ENCODE measurements around the gene LRBA.

The LRBA gene

DNA sequence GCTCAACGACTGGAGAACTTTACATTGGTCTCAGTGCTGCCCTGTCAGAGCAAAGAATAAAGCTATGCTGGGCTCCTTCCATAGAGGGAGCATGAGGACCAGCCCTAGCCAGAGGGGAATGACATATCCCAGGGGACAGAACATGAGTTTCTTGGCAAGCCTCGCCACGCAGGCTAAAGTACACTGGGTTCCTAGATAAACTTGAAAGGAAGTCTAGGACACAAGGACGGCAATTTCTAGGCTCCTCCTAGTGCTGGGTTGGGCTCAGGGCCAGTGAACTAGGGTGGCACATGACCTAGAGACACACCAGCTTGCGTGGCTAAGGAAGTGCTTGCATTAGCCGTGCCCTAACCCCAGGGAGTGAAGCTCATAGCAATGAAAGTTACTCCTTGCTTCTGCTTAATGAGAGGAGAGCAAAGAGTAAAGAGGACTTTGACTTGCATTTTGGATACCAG is 292.1 kb downstream of the LRBA start:
- no peak overlapping the region for H2BK12ac ChIP-seq (ENCODE audit: low read length in 2 of 2)
- WGBS: 67% methylated on average over 6 of the region's 6 CpGs
- H3K9me3 ChIP-seq (ENCODE audit: control insufficient read depth, low read length): peaks cover 17% of the 10 kb centered on the region
- H3K4me1 ChIP-seq (ENCODE audit: control insufficient read depth, insufficient read depth, low read depth, low read length): no peaks in the 10 kb centered on the region
- DNase-seq: peak; percentile 16
- H3K14ac ChIP-seq (ENCODE audit: low read length in 2 of 2): no peak overlapping the region
- no peak overlapping the region for H4K8ac ChIP-seq (ENCODE audit: low read length)
- no peak overlapping the region for H2BK15ac ChIP-seq (ENCODE audit: low read depth, poor library complexity, severe bottlenecking)
- H2BK120ac ChIP-seq (ENCODE audit: low read depth, low read length): no peak overlapping the region
- H3K79me1 ChIP-seq (replicated peaks; ENCODE audit: low read length, poor library complexity, severe bottlenecking): peaks cover 12% of the 10 kb centered on the region
- H3K36me3 ChIP-seq (ENCODE audit: control insufficient read depth in 1 of 2, insufficient read depth in 2 of 2, low read depth in 1 of 2, low read length in 2 of 2): peaks cover 0 to 3% of the 10 kb centered on the region in 2 experiments
- H2AK5ac ChIP-seq (ENCODE audit: low read length, severe bottlenecking): no peak overlapping the region
- H3K27me3 ChIP-seq (ENCODE audit: control insufficient read depth in 1 of 2, insufficient read depth in 1 of 2, low read length in 2 of 2): no peaks in the 10 kb centered on the region
- H3K9ac ChIP-seq (ENCODE audit: low read length): no peak overlapping the region
- no peak overlapping the region for H3K4me2 ChIP-seq (ENCODE audit: low read length, poor library complexity, severe bottlenecking)
- H3K27ac ChIP-seq (ENCODE audit: low read length, poor library complexity, severe bottlenecking): no peak overlapping the region
- H3K18ac ChIP-seq (ENCODE audit: low read depth in 1 of 2, low read length in 2 of 2): peak overlapping the region in 1 of 2 experiments; percentile 48
- no peak overlapping the region for H2BK5ac ChIP-seq (ENCODE audit: low read depth, low read length, poor library complexity, severe bottlenecking)
- H3K23ac ChIP-seq (ENCODE audit: low read length in 2 of 2): no peak overlapping the region
- no peak overlapping the region for H4K91ac ChIP-seq (ENCODE audit: low read length)
- no peak overlapping the region for H3K4ac ChIP-seq (ENCODE audit: low read depth in 1 of 2, low read length in 2 of 2)
- no peak overlapping the region for H2AFZ ChIP-seq (ENCODE audit: low read depth, low read length)
- H3K4me3 ChIP-seq (ENCODE audit: insufficient read depth in 1 of 2, low read depth in 1 of 2, low read length in 2 of 2): no peak overlapping the region

- H3K27ac ChIP-seq (ENCODE audit: low read length, poor library complexity, severe bottlenecking): no peak overlapping the region
- H2BK5ac ChIP-seq (ENCODE audit: low read depth, low read length, poor library complexity, severe bottlenecking): no peak overlapping the region
- H3K79me1 ChIP-seq (replicated peaks; ENCODE audit: low read length, poor library complexity, severe bottlenecking): peaks cover 14% of the 10 kb centered on the region
- H2AFZ ChIP-seq (ENCODE audit: low read depth, low read length): no peak overlapping the region
- H3K4me1 ChIP-seq (ENCODE audit: control insufficient read depth, insufficient read depth, low read depth, low read length): no peaks in the 10 kb centered on the region
- H3K36me3 ChIP-seq (ENCODE audit: control insufficient read depth in 1 of 2, insufficient read depth in 2 of 2, low read depth in 1 of 2, low read length in 2 of 2): peaks cover 0 to 3% of the 10 kb centered on the region in 2 experiments
- H3K4me3 ChIP-seq (ENCODE audit: insufficient read depth in 1 of 2, low read depth in 1 of 2, low read length in 2 of 2): no peak overlapping the region
- H3K18ac ChIP-seq (ENCODE audit: low read depth in 1 of 2, low read length in 2 of 2): no peak overlapping the region
- no peak overlapping the region for H4K8ac ChIP-seq (ENCODE audit: low read length)
- H2BK15ac ChIP-seq (ENCODE audit: low read depth, poor library complexity, severe bottlenecking): no peak overlapping the region
- no peak for DNase-seq
- H3K9ac ChIP-seq (ENCODE audit: low read length): no peak overlapping the region
- H4K91ac ChIP-seq (ENCODE audit: low read length): no peak overlapping the region
- no peak overlapping the region for H3K4ac ChIP-seq (ENCODE audit: low read depth in 1 of 2, low read length in 2 of 2)
- no peak overlapping the region for H2AK5ac ChIP-seq (ENCODE audit: low read length, severe bottlenecking)
- no peaks in the 10 kb centered on the region for H3K27me3 ChIP-seq (ENCODE audit: control insufficient read depth in 1 of 2, insufficient read depth in 1 of 2, low read length in 2 of 2)
- 100% methylated on average over 1 of the region's 2 CpGs for WGBS
- no peak overlapping the region for H3K23ac ChIP-seq (ENCODE audit: low read length in 2 of 2)
- H2BK12ac ChIP-seq (ENCODE audit: low read length in 2 of 2): no peak overlapping the region
- no peak overlapping the region for H3K14ac ChIP-seq (ENCODE audit: low read length in 2 of 2)
- H3K4me2 ChIP-seq (ENCODE audit: low read length, poor library complexity, severe bottlenecking): no peak overlapping the region
- H3K9me3 ChIP-seq (ENCODE audit: control insufficient read depth, low read length): peaks cover 10% of the 10 kb centered on the region
- H2BK120ac ChIP-seq (ENCODE audit: low read depth, low read length): no peak overlapping the region
Observed at GRCh38 chr4:150720973-150721518, 294.0 kb downstream of the LRBA start.

DNA sequence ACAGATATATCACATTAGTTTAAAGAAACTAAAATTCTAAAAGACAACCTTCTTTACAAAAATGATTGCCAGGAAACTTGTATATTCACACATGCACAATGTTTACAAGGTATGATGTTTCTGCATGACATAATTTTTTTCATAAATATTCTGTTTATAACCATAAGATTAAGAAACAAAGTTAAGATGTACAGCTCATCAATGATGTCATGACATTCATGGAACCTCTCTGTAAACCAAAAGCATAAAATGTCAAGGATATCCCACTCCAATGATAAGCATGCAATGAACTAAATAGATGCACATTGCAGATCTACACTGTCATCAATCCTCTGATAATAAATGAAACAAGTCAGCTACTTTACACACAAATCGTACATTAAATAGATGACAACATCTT is 297.1 kb downstream of the LRBA start:
- Histone ChIP-seq H3K4me2 (ENCODE audit: low read length, poor library complexity, severe bottlenecking) (no peak overlapping the region), H3K27me3 (ENCODE audit: control insufficient read depth in 1 of 2, insufficient read depth in 1 of 2, low read length in 2 of 2) (no peaks in the 10 kb centered on the region), H2AK5ac (ENCODE audit: low read length, severe bottlenecking) (no peak overlapping the region), H2BK12ac (ENCODE audit: low read length in 2 of 2) (no peak overlapping the region), H3K18ac (ENCODE audit: low read depth in 1 of 2, low read length in 2 of 2) (no peak overlapping the region), H3K79me1 (replicated peaks; ENCODE audit: low read length, poor library complexity, severe bottlenecking) (peaks cover 7% of the 10 kb centered on the region), H2BK120ac (ENCODE audit: low read depth, low read length) (no peak overlapping the region), H3K4me1 (ENCODE audit: control insufficient read depth, insufficient read depth, low read depth, low read length) (no peaks in the 10 kb centered on the region), H4K8ac (ENCODE audit: low read length) (no peak overlapping the region), H3K4ac (ENCODE audit: low read depth in 1 of 2, low read length in 2 of 2) (no peak overlapping the region), H2AFZ (ENCODE audit: low read depth, low read length) (no peak overlapping the region), H3K36me3 (ENCODE audit: control insufficient read depth in 1 of 2, insufficient read depth in 2 of 2, low read depth in 1 of 2, low read length in 2 of 2) (peaks cover 0 to 3% of the 10 kb centered on the region in 2 experiments), H3K27ac (ENCODE audit: low read length, poor library complexity, severe bottlenecking) (no peak overlapping the region), H2BK5ac (ENCODE audit: low read depth, low read length, poor library complexity, severe bottlenecking) (no peak overlapping the region), H3K14ac (ENCODE audit: low read length in 2 of 2) (no peak overlapping the region), H3K23ac (ENCODE audit: low read length in 2 of 2) (no peak overlapping the region), H2BK15ac (ENCODE audit: low read depth, poor library complexity, severe bottlenecking) (no peak overlapping the region), H4K91ac (ENCODE audit: low read length) (no peak overlapping the region), H3K9ac (ENCODE audit: low read length) (no peak overlapping the region), H3K9me3 (ENCODE audit: control insufficient read depth, low read length) (no peaks in the 10 kb centered on the region), H3K4me3 (ENCODE audit: insufficient read depth in 1 of 2, low read depth in 1 of 2, low read length in 2 of 2) (no peak overlapping the region)
- no peak for DNase-seq
- no CpG with 5 or more reads among the region's 1 CpG for WGBS

DNA sequence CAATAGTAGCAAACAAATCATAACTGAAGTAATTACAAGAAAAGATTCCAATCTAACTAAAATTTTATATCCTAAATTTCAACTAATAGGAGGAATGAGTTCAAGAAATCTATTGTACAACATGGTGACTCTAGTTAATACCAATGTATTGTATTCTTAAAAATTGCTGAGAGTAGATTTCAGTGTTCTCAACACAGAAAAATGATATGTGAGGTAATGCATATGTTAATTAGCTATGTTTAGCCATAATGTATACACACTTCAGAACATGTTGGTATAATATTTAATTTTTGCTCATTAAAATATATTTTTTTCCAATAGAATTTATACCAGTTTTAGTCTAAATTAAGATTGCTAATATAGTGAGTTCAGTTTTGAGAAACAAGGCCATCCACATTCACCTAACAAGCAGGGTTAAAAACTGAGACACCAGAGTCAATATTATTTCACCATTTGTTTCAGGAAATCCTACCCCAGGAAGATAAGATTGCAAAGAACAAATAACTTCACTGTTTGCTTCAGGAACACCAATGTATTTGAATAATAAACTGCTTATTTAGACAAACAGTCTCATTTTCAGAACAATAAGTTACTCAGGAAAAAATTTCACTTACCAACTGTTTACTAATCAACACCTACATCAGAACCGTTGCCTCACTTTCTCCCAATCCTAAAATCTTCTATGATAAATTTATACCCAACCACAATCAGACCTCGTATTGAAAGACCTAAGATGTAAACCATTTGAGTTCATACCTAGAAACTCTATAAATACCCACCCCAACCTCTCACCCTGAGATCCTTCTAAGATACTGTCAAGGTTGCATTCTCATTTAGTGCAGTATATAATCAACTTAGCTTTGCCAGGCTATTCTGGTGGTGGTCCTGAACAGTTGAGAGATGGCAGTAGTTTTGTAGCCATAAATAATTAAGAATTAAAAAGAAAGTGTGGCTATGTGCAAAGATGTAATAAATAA is 300.3 kb downstream of the LRBA start:
- Histone ChIP-seq H3K27ac (ENCODE audit: low read length, poor library complexity, severe bottlenecking) (no peak overlapping the region), H3K79me1 (replicated peaks; ENCODE audit: low read length, poor library complexity, severe bottlenecking) (peaks cover 1% of the 10 kb centered on the region), H3K9me3 (ENCODE audit: control insufficient read depth, low read length) (no peaks in the 10 kb centered on the region), H2BK120ac (ENCODE audit: low read depth, low read length) (no peak overlapping the region), H2BK5ac (ENCODE audit: low read depth, low read length, poor library complexity, severe bottlenecking) (no peak overlapping the region), H2BK15ac (ENCODE audit: low read depth, poor library complexity, severe bottlenecking) (no peak overlapping the region), H3K14ac (ENCODE audit: low read length in 2 of 2) (no peak overlapping the region), H3K4me3 (ENCODE audit: insufficient read depth in 1 of 2, low read depth in 1 of 2, low read length in 2 of 2) (no peak overlapping the region), H3K23ac (ENCODE audit: low read length in 2 of 2) (no peak overlapping the region), H2AK5ac (ENCODE audit: low read length, severe bottlenecking) (no peak overlapping the region), H4K91ac (ENCODE audit: low read length) (no peak overlapping the region), H3K4me1 (ENCODE audit: control insufficient read depth, insufficient read depth, low read depth, low read length) (no peaks in the 10 kb centered on the region), H3K27me3 (ENCODE audit: control insufficient read depth in 1 of 2, insufficient read depth in 1 of 2, low read length in 2 of 2) (no peaks in the 10 kb centered on the region), H3K4ac (ENCODE audit: low read depth in 1 of 2, low read length in 2 of 2) (no peak overlapping the region), H3K9ac (ENCODE audit: low read length) (no peak overlapping the region), H3K36me3 (ENCODE audit: control insufficient read depth in 1 of 2, insufficient read depth in 2 of 2, low read depth in 1 of 2, low read length in 2 of 2) (no peaks in the 10 kb centered on the region), H4K8ac (ENCODE audit: low read length) (no peak overlapping the region), H3K4me2 (ENCODE audit: low read length, poor library complexity, severe bottlenecking) (no peak overlapping the region), H2BK12ac (ENCODE audit: low read length in 2 of 2) (no peak overlapping the region), H2AFZ (ENCODE audit: low read depth, low read length) (no peak overlapping the region), H3K18ac (ENCODE audit: low read depth in 1 of 2, low read length in 2 of 2) (no peak overlapping the region)
- no peak for DNase-seq
- WGBS: 90% methylated on average over 2 of the region's 2 CpGs
